ENCODE results near the gene KRT35. TPM values are rescaled to one million over a fixed set of nuclear protein-coding genes. Genes with fewer than 3 reads are reported as not detected.

The KRT35 gene
- total and polyA plus RNA-seq, 10 of the 15 experiments (the other 5 are each of a cell fraction or from before 2014, with no cell fraction given) = not detected

DNA sequence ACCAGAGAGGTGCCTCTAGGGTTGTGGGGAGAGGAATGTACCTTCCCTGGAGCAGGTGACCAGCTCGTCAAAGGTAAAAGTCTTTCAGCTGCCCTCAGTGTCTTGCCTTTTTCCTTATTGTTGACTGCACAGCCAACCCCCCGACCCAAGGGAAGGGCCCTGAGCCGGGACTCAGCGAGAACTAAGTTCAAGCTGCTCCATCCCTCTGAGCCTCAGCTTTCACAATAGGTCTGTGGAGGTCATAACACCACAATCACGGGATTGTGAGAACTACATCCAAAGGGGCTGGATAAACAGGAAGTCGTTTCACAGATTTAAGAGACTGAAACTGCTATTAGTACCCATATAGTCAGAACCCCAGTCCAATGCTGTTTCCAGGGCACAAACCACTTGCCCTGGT is 11.4 kb upstream of the KRT35 start (continued):
- no peak for TF ChIP-seq YY1 (IDR thresholded peaks at IDR 0.05; ENCODE audit: low read depth, low read length)

DNA sequence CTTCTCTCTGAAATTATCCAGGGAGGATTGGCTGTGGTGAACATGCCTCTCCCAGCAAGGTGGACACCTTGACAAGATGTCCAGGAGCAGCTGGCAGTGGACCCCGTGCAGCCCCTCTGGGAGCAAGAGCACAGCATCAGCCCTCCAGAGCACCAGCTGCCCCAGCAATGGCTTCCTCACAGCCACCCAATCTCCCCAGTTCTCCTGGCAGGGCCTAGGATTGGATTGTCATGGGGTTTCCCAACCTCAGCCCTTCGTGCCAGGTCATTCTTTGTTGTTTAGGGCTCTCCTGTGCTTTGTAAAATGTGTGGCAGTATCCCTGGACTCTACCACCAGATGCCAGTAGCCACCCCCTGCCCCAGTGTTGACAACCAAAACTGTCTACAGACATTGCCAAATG is 10.5 kb upstream of the KRT35 start:
- in situ Hi-C loops (cut with MboI) = no loop called here
- no peaks in the 10 kb centered on the region for H3K36me3 ChIP-seq (ENCODE audit: control insufficient read depth in 2 of 2, insufficient read depth in 2 of 2, low read length in 1 of 2)
- ChIA-PET CTCF (interaction anchor here (1.6 kb wide), 1 partner anchor 157 kb away, joined by 4 read pairs; no protein-coding TSS in a partner anchor), RAD21 (ENCODE audit: unreplicated experiment) (no interaction called here), SMC1A (ENCODE audit: uncharacterized antibody, unreplicated experiment) (interaction anchor here (1.6 kb wide), 1 partner anchor 582 kb away, joined by 4 read pairs; no protein-coding TSS in a partner anchor), POLR2A (no interaction called here)
- no peak overlapping the region for H3K4me3 ChIP-seq
- no peak for ATAC-seq
- no peaks in the 10 kb centered on the region for H3K4me1 ChIP-seq (ENCODE audit: control insufficient read depth, insufficient read depth, low read length)
- H3K9ac ChIP-seq (ENCODE audit: control insufficient read depth, insufficient read depth, low read length) = no peak overlapping the region
- intact Hi-C loops (cut with micrococcal nuclease; ENCODE audit: unreplicated experiment) = no loop called here
- BruUV-seq (replicated peaks) = no TSS peak
- H4K20me1 ChIP-seq (ENCODE audit: control insufficient read depth, insufficient read depth) = no peaks in the 10 kb centered on the region
- no peak overlapping the region for H3K27ac ChIP-seq (ENCODE audit: control insufficient read depth, insufficient read depth)
- no peaks in the 10 kb centered on the region for H3K9me3 ChIP-seq (replicated peaks; ENCODE audit: control insufficient read depth, insufficient read depth, low read length)
- DNase-seq (ENCODE audit: low read depth, low spot score) = no peak
- no peaks in the 10 kb centered on the region for H3K79me2 ChIP-seq (ENCODE audit: control insufficient read depth, insufficient read depth, low read length)
- FAIRE-seq = no peak
- no peak overlapping the region for H3K4me2 ChIP-seq (ENCODE audit: control insufficient read depth, insufficient read depth)
- no peak overlapping the region for H2AFZ ChIP-seq (ENCODE audit: control insufficient read depth, low read depth, low read length)
- H3K27me3 ChIP-seq (replicated peaks in 1 of 2; ENCODE audit: control insufficient read depth in 2 of 2, insufficient read depth in 2 of 2, low read length in 1 of 2) = peaks cover 0 to 2% of the 10 kb centered on the region in 2 experiments; a peak in 2 of 4 replicates
- WGBS (ENCODE audit: insufficient coverage, insufficient replicate concordance, low lambda C conversion rate, missing lambda C conversion rate) = 5% methylated on average over 2 of the region's 2 CpGs
- no peak for TF ChIP-seq FOXK2 (IDR thresholded peaks at IDR 0.05)
- no peak for TF ChIP-seq SIX5 (IDR thresholded peaks at IDR 0.05; ENCODE audit: low read depth, low read length, severe bottlenecking)
- TF ChIP-seq, protein P1, sequence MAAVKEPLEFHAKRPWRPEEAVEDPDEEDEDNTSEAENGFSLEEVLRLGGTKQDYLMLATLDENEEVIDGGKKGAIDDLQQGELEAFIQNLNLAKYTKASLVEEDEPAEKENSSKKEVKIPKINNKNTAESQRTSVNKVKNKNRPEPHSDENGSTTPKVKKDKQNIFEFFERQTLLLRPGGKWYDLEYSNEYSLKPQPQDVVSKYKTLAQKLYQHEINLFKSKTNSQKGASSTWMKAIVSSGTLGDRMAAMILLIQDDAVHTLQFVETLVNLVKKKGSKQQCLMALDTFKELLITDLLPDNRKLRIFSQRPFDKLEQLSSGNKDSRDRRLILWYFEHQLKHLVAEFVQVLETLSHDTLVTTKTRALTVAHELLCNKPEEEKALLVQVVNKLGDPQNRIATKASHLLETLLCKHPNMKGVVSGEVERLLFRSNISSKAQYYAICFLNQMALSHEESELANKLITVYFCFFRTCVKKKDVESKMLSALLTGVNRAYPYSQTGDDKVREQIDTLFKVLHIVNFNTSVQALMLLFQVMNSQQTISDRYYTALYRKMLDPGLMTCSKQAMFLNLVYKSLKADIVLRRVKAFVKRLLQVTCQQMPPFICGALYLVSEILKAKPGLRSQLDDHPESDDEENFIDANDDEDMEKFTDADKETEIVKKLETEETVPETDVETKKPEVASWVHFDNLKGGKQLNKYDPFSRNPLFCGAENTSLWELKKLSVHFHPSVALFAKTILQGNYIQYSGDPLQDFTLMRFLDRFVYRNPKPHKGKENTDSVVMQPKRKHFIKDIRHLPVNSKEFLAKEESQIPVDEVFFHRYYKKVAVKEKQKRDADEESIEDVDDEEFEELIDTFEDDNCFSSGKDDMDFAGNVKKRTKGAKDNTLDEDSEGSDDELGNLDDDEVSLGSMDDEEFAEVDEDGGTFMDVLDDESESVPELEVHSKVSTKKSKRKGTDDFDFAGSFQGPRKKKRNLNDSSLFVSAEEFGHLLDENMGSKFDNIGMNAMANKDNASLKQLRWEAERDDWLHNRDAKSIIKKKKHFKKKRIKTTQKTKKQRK (IDR thresholded peaks at IDR 0.05; ENCODE audit: low read depth, low read length) = no peak
- no peak for TF ChIP-seq SP1 (IDR thresholded peaks at IDR 0.05; ENCODE audit: low read depth, low read length)
- TF ChIP-seq, protein P2, sequence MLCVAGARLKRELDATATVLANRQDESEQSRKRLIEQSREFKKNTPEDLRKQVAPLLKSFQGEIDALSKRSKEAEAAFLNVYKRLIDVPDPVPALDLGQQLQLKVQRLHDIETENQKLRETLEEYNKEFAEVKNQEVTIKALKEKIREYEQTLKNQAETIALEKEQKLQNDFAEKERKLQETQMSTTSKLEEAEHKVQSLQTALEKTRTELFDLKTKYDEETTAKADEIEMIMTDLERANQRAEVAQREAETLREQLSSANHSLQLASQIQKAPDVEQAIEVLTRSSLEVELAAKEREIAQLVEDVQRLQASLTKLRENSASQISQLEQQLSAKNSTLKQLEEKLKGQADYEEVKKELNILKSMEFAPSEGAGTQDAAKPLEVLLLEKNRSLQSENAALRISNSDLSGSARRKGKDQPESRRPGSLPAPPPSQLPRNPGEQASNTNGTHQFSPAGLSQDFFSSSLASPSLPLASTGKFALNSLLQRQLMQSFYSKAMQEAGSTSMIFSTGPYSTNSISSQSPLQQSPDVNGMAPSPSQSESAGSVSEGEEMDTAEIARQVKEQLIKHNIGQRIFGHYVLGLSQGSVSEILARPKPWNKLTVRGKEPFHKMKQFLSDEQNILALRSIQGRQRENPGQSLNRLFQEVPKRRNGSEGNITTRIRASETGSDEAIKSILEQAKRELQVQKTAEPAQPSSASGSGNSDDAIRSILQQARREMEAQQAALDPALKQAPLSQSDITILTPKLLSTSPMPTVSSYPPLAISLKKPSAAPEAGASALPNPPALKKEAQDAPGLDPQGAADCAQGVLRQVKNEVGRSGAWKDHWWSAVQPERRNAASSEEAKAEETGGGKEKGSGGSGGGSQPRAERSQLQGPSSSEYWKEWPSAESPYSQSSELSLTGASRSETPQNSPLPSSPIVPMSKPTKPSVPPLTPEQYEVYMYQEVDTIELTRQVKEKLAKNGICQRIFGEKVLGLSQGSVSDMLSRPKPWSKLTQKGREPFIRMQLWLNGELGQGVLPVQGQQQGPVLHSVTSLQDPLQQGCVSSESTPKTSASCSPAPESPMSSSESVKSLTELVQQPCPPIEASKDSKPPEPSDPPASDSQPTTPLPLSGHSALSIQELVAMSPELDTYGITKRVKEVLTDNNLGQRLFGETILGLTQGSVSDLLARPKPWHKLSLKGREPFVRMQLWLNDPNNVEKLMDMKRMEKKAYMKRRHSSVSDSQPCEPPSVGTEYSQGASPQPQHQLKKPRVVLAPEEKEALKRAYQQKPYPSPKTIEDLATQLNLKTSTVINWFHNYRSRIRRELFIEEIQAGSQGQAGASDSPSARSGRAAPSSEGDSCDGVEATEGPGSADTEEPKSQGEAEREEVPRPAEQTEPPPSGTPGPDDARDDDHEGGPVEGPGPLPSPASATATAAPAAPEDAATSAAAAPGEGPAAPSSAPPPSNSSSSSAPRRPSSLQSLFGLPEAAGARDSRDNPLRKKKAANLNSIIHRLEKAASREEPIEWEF (IDR thresholded peaks at IDR 0.05; ENCODE audit: insufficient replicate concordance, low read depth, low read length) = no peak
- TF ChIP-seq, protein P3, sequence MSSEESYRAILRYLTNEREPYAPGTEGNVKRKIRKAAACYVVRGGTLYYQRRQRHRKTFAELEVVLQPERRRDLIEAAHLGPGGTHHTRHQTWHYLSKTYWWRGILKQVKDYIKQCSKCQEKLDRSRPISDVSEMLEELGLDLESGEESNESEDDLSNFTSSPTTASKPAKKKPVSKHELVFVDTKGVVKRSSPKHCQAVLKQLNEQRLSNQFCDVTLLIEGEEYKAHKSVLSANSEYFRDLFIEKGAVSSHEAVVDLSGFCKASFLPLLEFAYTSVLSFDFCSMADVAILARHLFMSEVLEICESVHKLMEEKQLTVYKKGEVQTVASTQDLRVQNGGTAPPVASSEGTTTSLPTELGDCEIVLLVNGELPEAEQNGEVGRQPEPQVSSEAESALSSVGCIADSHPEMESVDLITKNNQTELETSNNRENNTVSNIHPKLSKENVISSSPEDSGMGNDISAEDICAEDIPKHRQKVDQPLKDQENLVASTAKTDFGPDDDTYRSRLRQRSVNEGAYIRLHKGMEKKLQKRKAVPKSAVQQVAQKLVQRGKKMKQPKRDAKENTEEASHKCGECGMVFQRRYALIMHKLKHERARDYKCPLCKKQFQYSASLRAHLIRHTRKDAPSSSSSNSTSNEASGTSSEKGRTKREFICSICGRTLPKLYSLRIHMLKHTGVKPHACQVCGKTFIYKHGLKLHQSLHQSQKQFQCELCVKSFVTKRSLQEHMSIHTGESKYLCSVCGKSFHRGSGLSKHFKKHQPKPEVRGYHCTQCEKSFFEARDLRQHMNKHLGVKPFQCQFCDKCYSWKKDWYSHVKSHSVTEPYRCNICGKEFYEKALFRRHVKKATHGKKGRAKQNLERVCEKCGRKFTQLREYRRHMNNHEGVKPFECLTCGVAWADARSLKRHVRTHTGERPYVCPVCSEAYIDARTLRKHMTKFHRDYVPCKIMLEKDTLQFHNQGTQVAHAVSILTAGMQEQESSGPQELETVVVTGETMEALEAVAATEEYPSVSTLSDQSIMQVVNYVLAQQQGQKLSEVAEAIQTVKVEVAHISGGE (CRISPR knock-in tag; IDR thresholded peaks at IDR 0.05) = no peak

All from GM12878 (cell line).